OCI-LY3 (cell line): ENCODE measurements around the gene FLNC.

ENCODE experiments used
- EZH2phosphoT487 ChIP-seq: fragments of 200-600 bp; shearing (Covaris generic); IDR thresholded peaks from 2 replicates; pipeline ENCODE4 v1.6.1; 2018; ENCODE audit warnings: antibody characterized with exemption, mixed run types, low read depth
- TF ChIP-seq, protein P1 (sequence below): fragments of 200-600, 300-600 bp; sonication (generic); IDR thresholded peaks from 2 replicates; pipeline ENCODE4 v1.5.1; 2014; ENCODE audit warnings: antibody characterized with exemption, low read length, low read depth

GRCh38 chr7:128827971-128828711 lies 2.1 kb upstream of the FLNC start:
- TF ChIP-seq, protein P1, sequence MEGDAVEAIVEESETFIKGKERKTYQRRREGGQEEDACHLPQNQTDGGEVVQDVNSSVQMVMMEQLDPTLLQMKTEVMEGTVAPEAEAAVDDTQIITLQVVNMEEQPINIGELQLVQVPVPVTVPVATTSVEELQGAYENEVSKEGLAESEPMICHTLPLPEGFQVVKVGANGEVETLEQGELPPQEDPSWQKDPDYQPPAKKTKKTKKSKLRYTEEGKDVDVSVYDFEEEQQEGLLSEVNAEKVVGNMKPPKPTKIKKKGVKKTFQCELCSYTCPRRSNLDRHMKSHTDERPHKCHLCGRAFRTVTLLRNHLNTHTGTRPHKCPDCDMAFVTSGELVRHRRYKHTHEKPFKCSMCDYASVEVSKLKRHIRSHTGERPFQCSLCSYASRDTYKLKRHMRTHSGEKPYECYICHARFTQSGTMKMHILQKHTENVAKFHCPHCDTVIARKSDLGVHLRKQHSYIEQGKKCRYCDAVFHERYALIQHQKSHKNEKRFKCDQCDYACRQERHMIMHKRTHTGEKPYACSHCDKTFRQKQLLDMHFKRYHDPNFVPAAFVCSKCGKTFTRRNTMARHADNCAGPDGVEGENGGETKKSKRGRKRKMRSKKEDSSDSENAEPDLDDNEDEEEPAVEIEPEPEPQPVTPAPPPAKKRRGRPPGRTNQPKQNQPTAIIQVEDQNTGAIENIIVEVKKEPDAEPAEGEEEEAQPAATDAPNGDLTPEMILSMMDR = no peak
- TF ChIP-seq EZH2phosphoT487 = no peak
